ENCODE data around the gene OSGIN1.

GRCh38 chr16:83949724-83950001 is 3.4 kb upstream of the OSGIN1 start:
- no peak for TF ChIP-seq CTCF (IDR thresholded peaks at IDR 0.05)
- no peak for TF ChIP-seq POLR2A (IDR thresholded peaks at IDR 0.05)

Measured in Peyer's patch (tissue), 4 donors.